Lung (tissue), 12 donors: ENCODE measurements around the gene TTC39C. TPM values are rescaled to one million over a fixed set of nuclear protein-coding genes. Genes with fewer than 3 reads are reported as not detected.

Experiments used
- ATAC-seq: fragments of 200-7000 bp; cut with Tn5 transposase; one replicate; pipeline ENCODE4 v1.9.1; 2020; ENCODE audit warnings: moderate number of reproducible peaks; ENCODE audit not compliant: insufficient read depth, low FRiP score
- DNase-seq, 3 donors: peaks; one replicate each; pipeline ENCODE4 v3.0.0-alpha.2; 2013 to 2017
- H3K27ac ChIP-seq, 2 donors: one replicate each; pipeline ENCODE4 v1.5.1; 2013; ENCODE audit warnings: mild to moderate bottlenecking in 2 of 2, moderate library complexity in 2 of 2, control low read depth in 1 of 2, inconsistent platforms in 1 of 2, low read depth in 1 of 2, low read length in 1 of 2
- H3K27me3 ChIP-seq, 3 donors: one replicate each; pipeline ENCODE4 v1.5.1; 2013; ENCODE audit warnings: low read length in 2 of 3; ENCODE audit not compliant: control insufficient read depth in 3 of 3, insufficient read depth in 3 of 3
- H3K36me3 ChIP-seq, 4 donors: one replicate each; pipeline ENCODE4 v1.5.1; 2013; ENCODE audit warnings: low read length in 4 of 4, mild to moderate bottlenecking in 1 of 4, moderate library complexity in 1 of 4; ENCODE audit not compliant: control insufficient read depth in 4 of 4, insufficient read depth in 4 of 4
- H3K4me1 ChIP-seq, 5 donors: one replicate each; pipeline ENCODE4 v1.5.1; 2013; ENCODE audit warnings: low read length in 5 of 5, mild to moderate bottlenecking in 2 of 5, moderate library complexity in 1 of 5; ENCODE audit not compliant: control insufficient read depth in 5 of 5, insufficient read depth in 5 of 5
- H3K4me3 ChIP-seq: one replicate; pipeline ENCODE4 v1.5.1; 2013; ENCODE audit warnings: mild to moderate bottlenecking, control low read depth, moderate library complexity
- H3K9ac ChIP-seq, 2 donors: one replicate each; pipeline ENCODE4 v1.5.1; 2013; ENCODE audit warnings: low read length in 2 of 2, control low read depth in 1 of 2; ENCODE audit not compliant: insufficient read depth in 1 of 2
- H3K9me3 ChIP-seq, 4 donors: one replicate each; pipeline ENCODE4 v1.5.1; 2013; ENCODE audit warnings: low read length in 3 of 4, mild to moderate bottlenecking in 1 of 4, moderate library complexity in 1 of 4; ENCODE audit not compliant: control insufficient read depth in 4 of 4, insufficient read depth in 3 of 4
- WGBS, 2 donors: extraction: QIAGEN DNeasy Blood & Tissue Kit; methylation state at CpG; one replicate each; pipeline ENCODE4 v1.1.7; 2013; 5-methylcytosine and 5-hydroxymethylcytosine counted together
- polyA plus RNA-seq, 2 donors: library from polyadenylated mRNA; stranded (reverse); fragments of 200-250 nt; gene quantifications; one replicate each; pipeline ENCODE4 v1.2.1, GENCODE V29; 2013
- total RNA-seq, 2 donors: library from RNA; depleted of rRNA in 1 of 2; stranded (reverse); fragments of >200 nt in 1 of 2; gene quantifications; one replicate each; pipeline ENCODE4 v1.2.1, GENCODE V29; 2014 to 2021
- TF ChIP-seq, protein P1 (sequence below): IDR thresholded peaks from 2 replicates; pipeline ENCODE4 v1.5.1; 2012; ENCODE audit warnings: mild to moderate bottlenecking; ENCODE audit errors: control extremely low read depth, extremely low read depth
- donor health status: control.
- donor health status: control.
- donor health status: Bipolar disorder and iron deficiency.
- donor health status: healthy.
- donor health status: DM: yes; HTN: yes; CAD: no.

The TTC39C gene
- total and polyA plus RNA-seq, 4 donors, result 6.0 to 33.5 (median 19.3) TPM

DNA sequence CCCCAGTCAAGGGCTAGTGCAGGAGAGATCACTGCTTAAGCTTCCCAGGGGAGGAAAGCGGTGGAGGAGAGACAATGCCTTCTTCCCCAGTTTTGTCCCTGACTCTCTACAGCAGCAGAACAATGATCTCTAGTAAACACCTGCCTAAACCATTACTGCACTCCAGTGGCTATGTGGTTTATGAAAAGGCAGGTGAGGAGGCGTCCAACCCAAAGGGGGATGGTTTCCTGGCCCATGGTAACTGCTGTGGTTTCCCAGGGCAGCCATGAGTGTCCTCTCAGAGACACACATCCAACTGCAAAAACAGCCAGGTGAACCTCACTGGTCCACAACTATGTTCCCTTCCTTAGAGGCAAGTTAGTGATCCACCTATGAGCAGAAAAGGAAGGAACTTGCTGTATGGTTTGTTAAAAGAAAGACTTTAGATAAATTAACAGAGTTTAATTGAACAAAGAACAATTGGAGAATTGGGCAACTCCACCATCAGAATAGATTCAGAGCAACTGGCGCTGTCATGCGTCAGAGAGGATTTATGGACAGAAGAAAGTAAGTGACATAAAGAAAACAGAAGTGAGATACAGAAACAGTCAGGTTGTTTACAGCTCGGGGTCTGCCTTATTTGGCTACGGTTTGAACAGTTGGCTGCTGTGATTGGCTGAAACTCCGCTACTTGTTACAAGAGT, 4.8 kb upstream of the TTC39C start:
- H3K27ac ChIP-seq, result no peak overlapping the region
- DNase-seq (peak in 1 of 3 donors; percentile 44), ATAC-seq (no peak)
- no peaks in the 10 kb centered on the region for H3K9me3 ChIP-seq
- WGBS, 2 donors, result 72 to 73% methylated on average over 7 of the region's 7 CpGs
- peaks cover 0 to 19% (median 17%) of the 10 kb centered on the region in 3 donors for H3K27me3 ChIP-seq
- TF ChIP-seq, protein P1, sequence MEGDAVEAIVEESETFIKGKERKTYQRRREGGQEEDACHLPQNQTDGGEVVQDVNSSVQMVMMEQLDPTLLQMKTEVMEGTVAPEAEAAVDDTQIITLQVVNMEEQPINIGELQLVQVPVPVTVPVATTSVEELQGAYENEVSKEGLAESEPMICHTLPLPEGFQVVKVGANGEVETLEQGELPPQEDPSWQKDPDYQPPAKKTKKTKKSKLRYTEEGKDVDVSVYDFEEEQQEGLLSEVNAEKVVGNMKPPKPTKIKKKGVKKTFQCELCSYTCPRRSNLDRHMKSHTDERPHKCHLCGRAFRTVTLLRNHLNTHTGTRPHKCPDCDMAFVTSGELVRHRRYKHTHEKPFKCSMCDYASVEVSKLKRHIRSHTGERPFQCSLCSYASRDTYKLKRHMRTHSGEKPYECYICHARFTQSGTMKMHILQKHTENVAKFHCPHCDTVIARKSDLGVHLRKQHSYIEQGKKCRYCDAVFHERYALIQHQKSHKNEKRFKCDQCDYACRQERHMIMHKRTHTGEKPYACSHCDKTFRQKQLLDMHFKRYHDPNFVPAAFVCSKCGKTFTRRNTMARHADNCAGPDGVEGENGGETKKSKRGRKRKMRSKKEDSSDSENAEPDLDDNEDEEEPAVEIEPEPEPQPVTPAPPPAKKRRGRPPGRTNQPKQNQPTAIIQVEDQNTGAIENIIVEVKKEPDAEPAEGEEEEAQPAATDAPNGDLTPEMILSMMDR, result no peak
- H3K4me3 ChIP-seq, result no peak overlapping the region
- H3K36me3 ChIP-seq, result no peaks in the 10 kb centered on the region
- no peak overlapping the region for H3K9ac ChIP-seq
- peaks cover 0 to 6% (median 0%) of the 10 kb centered on the region in 5 donors for H3K4me1 ChIP-seq

DNA sequence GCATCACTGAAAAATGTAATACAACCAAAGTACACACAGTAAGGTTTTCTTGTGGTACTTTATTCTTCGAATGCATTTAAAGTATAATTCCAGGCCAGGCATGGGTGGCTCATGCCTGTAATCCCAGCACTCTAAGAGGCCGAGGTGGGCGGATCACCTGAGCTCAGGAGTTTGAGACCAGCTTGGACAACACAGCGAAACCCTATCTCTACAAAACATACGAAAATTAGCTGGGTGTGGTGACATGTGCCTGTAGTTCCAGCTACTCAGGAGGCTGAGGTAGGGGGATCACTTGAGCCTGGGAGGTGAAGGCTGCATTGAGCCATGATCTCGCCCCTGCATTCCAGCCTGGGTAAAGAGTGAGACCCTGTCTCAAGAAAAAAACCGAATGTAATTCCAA, 3.9 kb upstream of the TTC39C start:
- H3K9ac ChIP-seq, result no peak overlapping the region
- ATAC-seq, result no peak
- H3K27me3 ChIP-seq, result peaks cover 0 to 19% (median 17%) of the 10 kb centered on the region in 3 donors
- TF ChIP-seq, protein P1, result no peak
- no peaks in the 10 kb centered on the region for H3K9me3 ChIP-seq
- H3K36me3 ChIP-seq, result no peaks in the 10 kb centered on the region
- WGBS, 2 donors, result 86 to 87% methylated on average over 7 of the region's 7 CpGs
- no peak overlapping the region for H3K27ac ChIP-seq
- no peak for DNase-seq
- H3K4me1 ChIP-seq, result peaks cover 0 to 10% (median 0%) of the 10 kb centered on the region in 5 donors
- no peak overlapping the region for H3K4me3 ChIP-seq

DNA sequence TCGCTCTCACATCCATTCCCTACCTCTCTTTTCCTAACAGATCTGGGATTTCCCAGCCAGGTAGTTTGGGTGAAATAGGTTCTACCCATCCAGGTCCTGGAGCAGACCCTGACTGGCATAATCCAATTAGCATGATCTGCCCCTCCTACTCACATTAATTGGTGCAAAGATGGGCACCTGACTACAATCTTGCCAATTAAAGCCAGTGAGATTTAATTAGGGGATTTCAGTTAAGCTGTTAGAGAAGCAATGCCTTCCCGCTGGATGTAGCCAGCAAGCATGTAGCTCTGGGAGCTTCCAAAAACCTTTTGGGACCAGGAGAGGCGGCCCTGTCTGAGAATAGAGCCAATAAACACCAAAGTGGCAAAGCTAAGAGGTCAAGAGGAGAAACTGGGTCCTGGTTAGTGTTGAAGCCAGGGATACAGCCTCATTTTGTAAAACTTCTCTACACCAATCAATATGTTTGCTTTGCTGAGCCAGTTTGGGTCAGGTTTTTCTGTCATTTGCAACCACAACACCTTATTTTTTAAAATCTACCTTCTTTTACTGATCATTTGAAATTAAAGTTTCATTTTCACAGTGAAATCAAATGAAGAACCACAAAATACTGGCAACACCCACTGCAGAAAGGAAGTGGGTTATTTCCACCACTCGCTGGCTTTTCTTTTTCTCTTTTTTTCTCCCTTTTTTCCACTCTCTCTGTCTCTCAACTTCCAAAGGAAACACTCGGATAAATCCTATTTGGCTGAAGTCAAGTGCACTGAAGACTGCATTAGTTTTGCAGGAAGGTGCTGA, 3.2 kb upstream of the TTC39C start:
- no peak for ATAC-seq
- Histone ChIP-seq H3K9me3 (no peaks in the 10 kb centered on the region), H3K36me3 (no peaks in the 10 kb centered on the region), H3K4me3 (no peak overlapping the region), H3K27me3 (peaks cover 0 to 19% (median 17%) of the 10 kb centered on the region in 3 donors), H3K4me1 (peaks cover 0 to 16% (median 0%) of the 10 kb centered on the region in 5 donors), H3K27ac (no peak overlapping the region), H3K9ac (no peak overlapping the region)
- DNase-seq, result no peak
- TF ChIP-seq, protein P1, result no peak
- WGBS, 2 donors, result 64 to 80% methylated on average over 5 of the region's 5 CpGs
